ENCODE data around the gene EGFL7. TPM values are rescaled to one million over a fixed set of nuclear protein-coding genes. Genes with fewer than 3 reads are reported as not detected.
A peak's percentile ranks its signal among the peaks of the same experiment; 100 is the strongest.

EGFL7 gene
- total and polyA plus RNA-seq, 10 of the 15 experiments (the other 5 are each of a cell fraction or from before 2014, with no cell fraction given), result 0.06 to 0.46 (median 0.19) TPM; not detected in 5

DNA sequence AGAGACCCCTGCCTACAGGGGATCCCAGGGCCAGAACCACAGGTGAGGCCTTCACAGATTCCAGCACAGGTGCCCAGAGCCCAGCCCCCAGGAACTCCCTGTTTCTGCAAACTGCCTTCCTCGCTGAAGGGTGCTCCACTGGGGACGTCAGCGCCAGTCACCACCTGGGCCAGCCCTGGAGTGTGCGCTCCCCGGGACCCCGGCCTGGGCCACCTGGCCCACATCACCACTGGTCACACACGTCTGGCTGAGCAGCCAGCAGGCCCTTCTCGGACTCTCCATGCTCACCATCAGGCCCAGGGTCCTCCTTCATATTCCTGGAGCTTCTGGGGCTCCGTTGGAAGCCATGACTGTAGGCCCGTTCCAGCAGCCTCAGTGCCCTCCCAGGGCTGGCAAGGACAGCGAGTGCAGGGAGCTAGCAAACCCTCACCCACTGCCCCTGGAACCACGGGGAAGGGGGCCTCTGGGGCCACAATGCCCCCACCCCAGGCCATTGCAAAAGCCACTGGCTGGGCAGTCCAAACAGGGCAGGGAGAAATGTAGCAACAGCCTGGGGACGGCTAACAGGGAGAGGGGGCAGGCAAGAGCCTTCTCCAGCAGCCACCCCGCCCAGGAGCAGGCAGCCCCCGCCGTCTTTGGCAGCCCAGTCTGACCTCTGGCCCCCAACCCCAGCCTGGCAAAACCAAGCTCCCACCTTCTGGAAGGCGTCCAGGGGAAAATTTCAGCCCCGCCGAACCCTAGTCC, 23.2 kb downstream of the EGFL7 start:
- ChIA-PET CTCF (interaction anchor here (0.7 to 3.0 kb wide), 8 partner anchors 11 to 45 kb away, joined by 3 to 13 read pairs (median 4); no protein-coding TSS in a partner anchor), POLR2A (interaction anchor here (0.8 kb wide), 1 partner anchor 129 kb away, joined by 3 read pairs; no protein-coding TSS in a partner anchor), SMC1A (ENCODE audit: uncharacterized antibody, unreplicated experiment) (interaction anchor here (1.4 kb wide), 1 partner anchor 42 kb away, joined by 3 read pairs; no protein-coding TSS in a partner anchor), RAD21 (ENCODE audit: unreplicated experiment) (no interaction called here)
- Histone ChIP-seq H4K20me1 (ENCODE audit: control insufficient read depth, insufficient read depth) (no peaks in the 10 kb centered on the region; the same call in none of the 2 replicates), H3K4me1 (ENCODE audit: control insufficient read depth, insufficient read depth, low read length) (peaks cover 16% of the 10 kb centered on the region), H3K4me3 (peak overlapping the region; percentile 99), H3K9ac (ENCODE audit: control insufficient read depth, insufficient read depth, low read length) (peak overlapping the region; percentile 71), H3K9me3 (replicated peaks; ENCODE audit: control insufficient read depth, insufficient read depth, low read length) (no peaks in the 10 kb centered on the region), H3K36me3 (ENCODE audit: control insufficient read depth in 2 of 2, insufficient read depth in 2 of 2, low read length in 1 of 2) (no peaks in the 10 kb centered on the region), H3K79me2 (ENCODE audit: control insufficient read depth, insufficient read depth, low read length) (peaks cover 7% of the 10 kb centered on the region), H3K4me2 (ENCODE audit: control insufficient read depth, insufficient read depth) (peak overlapping the region; percentile 90), H2AFZ (ENCODE audit: control insufficient read depth, low read depth, low read length) (peak overlapping the region; percentile 82; the same call in 1 of the 2 replicates), H3K27ac (ENCODE audit: control insufficient read depth, insufficient read depth) (peak overlapping the region; percentile 55; the same call in 1 of the 2 replicates), H3K27me3 (replicated peaks in 1 of 2; ENCODE audit: control insufficient read depth in 2 of 2, insufficient read depth in 2 of 2, low read length in 1 of 2) (no peaks in the 10 kb centered on the region)
- ATAC-seq (0 out of 3 replicates have a peak, but pooled peaks have one; percentile 6), DNase-seq (ENCODE audit: low read depth, low spot score) (no peak), FAIRE-seq (no peak)
- 45% methylated on average over 19 of the region's 19 CpGs for WGBS (ENCODE audit: insufficient coverage, insufficient replicate concordance, low lambda C conversion rate, missing lambda C conversion rate)
- in situ Hi-C loops (cut with MboI), result no loop called here
- 0 out of 2 replicates have a peak, but pooled peaks have one; percentile 12 for TF ChIP-seq NR2F1 (conservative IDR thresholded peaks at IDR 0.05)
- TF ChIP-seq, protein P1, sequence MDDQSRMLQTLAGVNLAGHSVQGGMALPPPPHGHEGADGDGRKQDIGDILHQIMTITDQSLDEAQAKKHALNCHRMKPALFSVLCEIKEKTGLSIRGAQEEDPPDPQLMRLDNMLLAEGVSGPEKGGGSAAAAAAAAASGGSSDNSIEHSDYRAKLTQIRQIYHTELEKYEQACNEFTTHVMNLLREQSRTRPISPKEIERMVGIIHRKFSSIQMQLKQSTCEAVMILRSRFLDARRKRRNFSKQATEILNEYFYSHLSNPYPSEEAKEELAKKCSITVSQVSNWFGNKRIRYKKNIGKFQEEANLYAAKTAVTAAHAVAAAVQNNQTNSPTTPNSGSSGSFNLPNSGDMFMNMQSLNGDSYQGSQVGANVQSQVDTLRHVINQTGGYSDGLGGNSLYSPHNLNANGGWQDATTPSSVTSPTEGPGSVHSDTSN (IDR thresholded peaks at IDR 0.05; ENCODE audit: insufficient replicate concordance, low read depth, low read length), result no peak
- intact Hi-C loops (cut with micrococcal nuclease; ENCODE audit: unreplicated experiment), result loop anchor here (5.0 kb wide), 1 partner anchor 199 kb away; no protein-coding TSS in a partner anchor
- no TSS peak for BruUV-seq (replicated peaks)

- H3K4me1 ChIP-seq (ENCODE audit: control insufficient read depth, insufficient read depth, low read length), result peaks cover 16% of the 10 kb centered on the region
- ChIA-PET POLR2A (interaction anchor here (0.8 kb wide), 1 partner anchor 129 kb away, joined by 3 read pairs; no protein-coding TSS in a partner anchor), RAD21 (ENCODE audit: unreplicated experiment) (no interaction called here), SMC1A (ENCODE audit: uncharacterized antibody, unreplicated experiment) (interaction anchor here (1.4 kb wide), 1 partner anchor 41 kb away, joined by 3 read pairs; no protein-coding TSS in a partner anchor), CTCF (interaction anchor here (0.7 to 3.0 kb wide), 7 partner anchors 12 to 42 kb away, joined by 3 to 13 read pairs (median 4); no protein-coding TSS in a partner anchor)
- peak overlapping the region; percentile 55 for H3K27ac ChIP-seq (ENCODE audit: control insufficient read depth, insufficient read depth)
- ATAC-seq (peak; percentile 16), FAIRE-seq (no peak), DNase-seq (ENCODE audit: low read depth, low spot score) (no peak)
- peak overlapping the region; percentile 82 for H2AFZ ChIP-seq (ENCODE audit: control insufficient read depth, low read depth, low read length)
- peaks cover 7% of the 10 kb centered on the region for H3K79me2 ChIP-seq (ENCODE audit: control insufficient read depth, insufficient read depth, low read length)
- TF ChIP-seq NR2F1 (conservative IDR thresholded peaks at IDR 0.05) (no peak), GABPA (IDR thresholded peaks at IDR 0.05; ENCODE audit: low read depth) (no peak), PML (IDR thresholded peaks at IDR 0.05; ENCODE audit: low read length) (no peak), MTA3 (IDR thresholded peaks at IDR 0.05; ENCODE audit: borderline replicate concordance, low read length) (no peak), RBBP5 (conservative IDR thresholded peaks at IDR 0.05) (no peak), USF1 (IDR thresholded peaks at IDR 0.05; ENCODE audit: borderline replicate concordance, extremely low read length, insufficient read depth, low read depth, low read length) (no peak), TARDBP (IDR thresholded peaks at IDR 0.05; ENCODE audit: borderline replicate concordance) (no peak), NR2C1 (IDR thresholded peaks at IDR 0.05) (no peak), STAT1 (conservative IDR thresholded peaks at IDR 0.05) (no peak)
- intact Hi-C loops (cut with micrococcal nuclease; ENCODE audit: unreplicated experiment) (loop anchor here (5.0 kb wide), 1 partner anchor 199 kb away; no protein-coding TSS in a partner anchor), in situ Hi-C loops (cut with MboI) (no loop called here)
- H3K4me2 ChIP-seq (ENCODE audit: control insufficient read depth, insufficient read depth), result peak overlapping the region; percentile 90
- H3K9ac ChIP-seq (ENCODE audit: control insufficient read depth, insufficient read depth, low read length), result peak overlapping the region; percentile 71
- no peaks in the 10 kb centered on the region for H3K36me3 ChIP-seq (ENCODE audit: control insufficient read depth in 2 of 2, insufficient read depth in 2 of 2, low read length in 1 of 2)
- peak overlapping the region; percentile 99 for H3K4me3 ChIP-seq
- H4K20me1 ChIP-seq (ENCODE audit: control insufficient read depth, insufficient read depth), result no peaks in the 10 kb centered on the region; the same call in none of the 2 replicates
- no TSS peak for BruUV-seq (replicated peaks)
- 17% methylated on average over 7 of the region's 20 CpGs for WGBS (ENCODE audit: insufficient coverage, insufficient replicate concordance, low lambda C conversion rate, missing lambda C conversion rate)
- H3K9me3 ChIP-seq (replicated peaks; ENCODE audit: control insufficient read depth, insufficient read depth, low read length), result no peaks in the 10 kb centered on the region
- no peaks in the 10 kb centered on the region for H3K27me3 ChIP-seq (replicated peaks in 1 of 2; ENCODE audit: control insufficient read depth in 2 of 2, insufficient read depth in 2 of 2, low read length in 1 of 2)
These were observed 23.7 kb downstream of the EGFL7 start for GRCh38 chr9:136686534-136686793.

All from GM12878 (cell line).